GM15510 (cell line): ENCODE data around the gene STRA6.

Experiments used
- POLR2A ChIP-seq: IDR thresholded peaks from 3 replicates; pipeline ENCODE4 v1.6.1; 2011; ENCODE audit warnings: borderline replicate concordance; ENCODE audit not compliant: insufficient read length; ENCODE audit errors: extremely low read depth

The STRA6 gene

GRCh38 chr15:74205582-74205947 is 3.0 kb upstream of the STRA6 start:
- no peak for TF ChIP-seq POLR2A

- no peak for TF ChIP-seq POLR2A
Observed at GRCh38 chr15:74203914-74204431, 1.4 kb upstream of the STRA6 start.

GRCh38 chr15:74201710-74202420 is 722 bp downstream of the STRA6 start:
- TF ChIP-seq POLR2A = no peak

- TF ChIP-seq POLR2A = no peak
Observed at GRCh38 chr15:74200871-74201419, 1.6 kb downstream of the STRA6 start.

- no peak for TF ChIP-seq POLR2A
Observed at GRCh38 chr15:74200412-74200815, 2.2 kb downstream of the STRA6 start.

- no peak for TF ChIP-seq POLR2A
Observed at GRCh38 chr15:74199297-74199652, 3.3 kb downstream of the STRA6 start.

- TF ChIP-seq POLR2A = no peak
Observed at GRCh38 chr15:74197176-74197965, 5.2 kb downstream of the STRA6 start.

- TF ChIP-seq POLR2A = no peak
Observed at GRCh38 chr15:74196175-74196574, 6.4 kb downstream of the STRA6 start.

GRCh38 chr15:74194572-74195559 is 7.7 kb downstream of the STRA6 start:
- no peak for TF ChIP-seq POLR2A

GRCh38 chr15:74193905-74194304 is 8.7 kb downstream of the STRA6 start:
- TF ChIP-seq POLR2A = no peak

GRCh38 chr15:74193299-74193718 is 9.3 kb downstream of the STRA6 start:
- TF ChIP-seq POLR2A = no peak

- TF ChIP-seq POLR2A = no peak
Observed at GRCh38 chr15:74192751-74193150, 9.8 kb downstream of the STRA6 start.

- no peak for TF ChIP-seq POLR2A
Observed at GRCh38 chr15:74191798-74192197, 10.8 kb downstream of the STRA6 start.

- no peak for TF ChIP-seq POLR2A
Observed at GRCh38 chr15:74188216-74188615, 14.4 kb downstream of the STRA6 start.
